ENCODE results near the gene MAGEB18.

The MAGEB18 gene

GRCh38 chrX:26138274-26138673, at the start of gene MAGEB18:
TSS of gene MAGEB18 (plus strand) at chrX:26138343. CDS start at chrX:26138986, 643 bp downstream.
- no peak for DNase-seq

DNA sequence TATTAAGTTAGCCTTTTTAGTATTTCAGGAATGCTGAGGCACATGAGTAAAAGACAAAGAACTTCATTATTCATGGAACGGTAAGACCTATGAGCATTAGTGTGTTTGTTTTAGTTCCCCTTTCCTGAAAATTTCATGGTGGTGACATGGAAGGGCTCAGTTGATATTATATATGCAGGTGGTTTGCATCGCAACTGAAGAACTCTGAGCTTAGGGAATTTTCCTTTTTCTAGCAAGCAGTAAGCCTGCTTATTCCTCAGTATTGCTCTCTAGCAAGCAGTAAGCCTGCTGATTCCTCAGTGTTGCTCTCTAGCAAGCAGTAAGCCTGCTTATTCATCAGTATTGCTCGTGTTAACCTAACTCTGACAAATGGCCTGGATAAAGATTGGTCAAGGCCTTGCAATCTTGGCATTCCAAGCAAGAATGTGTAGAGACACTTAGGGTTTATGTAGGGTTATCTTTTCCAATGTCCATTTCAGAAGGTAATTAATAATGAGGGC, 37.7 kb upstream of the MAGEB18 start:
- DNase-seq = no peak

DNA sequence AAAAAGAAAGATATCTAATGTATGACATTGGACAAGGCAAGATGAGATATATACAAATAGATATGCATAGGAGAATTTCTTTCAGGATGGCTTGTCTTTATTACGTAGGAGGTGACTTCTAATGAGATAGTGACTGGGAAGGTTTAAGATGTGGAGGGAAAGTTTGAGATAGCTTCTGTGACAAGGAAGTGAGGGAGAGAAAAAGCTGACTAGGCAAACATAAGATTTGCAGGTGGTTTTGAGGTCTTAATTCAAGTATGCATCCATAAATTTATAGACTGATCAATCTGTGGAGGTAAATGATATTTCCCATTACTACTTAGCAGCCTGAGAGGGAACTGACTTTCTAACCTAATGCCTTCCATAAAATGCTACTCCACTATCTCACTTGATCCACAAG, 29.0 kb upstream of the MAGEB18 start:
- no peak for DNase-seq

GRCh38 chrX:26146024-26146423, 7.9 kb downstream of the MAGEB18 start:
- DNase-seq = no peak

DNA sequence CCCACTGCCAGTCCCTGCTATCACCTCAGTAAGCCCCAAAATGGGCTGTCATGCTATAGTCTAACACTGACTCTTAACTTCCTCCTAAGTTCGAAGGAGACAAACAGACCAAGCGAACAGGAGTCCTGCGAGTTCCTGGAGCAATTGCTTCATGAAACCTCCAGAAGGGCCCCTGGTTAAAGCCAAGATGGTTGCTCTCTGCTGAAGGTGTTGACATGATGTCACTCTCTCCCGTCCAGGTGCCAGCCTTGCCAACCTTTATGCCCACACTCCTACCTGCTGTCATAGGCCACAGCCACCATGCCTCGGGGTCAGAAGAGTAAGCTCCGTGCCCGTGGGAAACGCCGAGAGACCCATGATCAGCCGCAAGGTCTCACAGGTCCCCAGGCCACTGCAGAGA, 22.2 kb downstream of the MAGEB18 start, which contains the start of gene MAGEB6B:
Gene MAGEB6B (plus strand): TSS at position 301 of the 400 bp plus-strand sequence. CDS start 0 bp downstream, at position 301.
- DNase-seq = no peak
